H9 (cell line): ENCODE results near the gene SPRY2. TPM values are rescaled to one million over a fixed set of nuclear protein-coding genes. Genes with fewer than 3 reads are reported as not detected.

Source experiments
- DNase-seq: peaks from one replicate; pipeline ENCODE4 v3.0.0-alpha.2; 2017
- H2AFZ ChIP-seq: one replicate; pipeline ENCODE4 v1.6.1; 2013; ENCODE audit warnings: mild to moderate bottlenecking, low read length, control low read depth, moderate library complexity
- H2AK5ac ChIP-seq: 2 replicates; pipeline ENCODE4 v1.6.1; 2013; ENCODE audit warnings: low read length, control low read depth, mixed read lengths; ENCODE audit not compliant: insufficient read length
- H2BK120ac ChIP-seq: one replicate; pipeline ENCODE4 v1.6.1; 2013; ENCODE audit warnings: low read depth, mild to moderate bottlenecking, low read length, control low read depth, inconsistent platforms; ENCODE audit not compliant: poor library complexity, severe bottlenecking
- H2BK12ac ChIP-seq: 2 replicates; pipeline ENCODE4 v1.6.1; 2013; ENCODE audit warnings: low read length, control low read depth, mixed read lengths, low read depth; ENCODE audit not compliant: insufficient read length
- H2BK15ac ChIP-seq: 2 replicates; pipeline ENCODE4 v1.6.1; 2013; ENCODE audit warnings: low read depth, low read length, control low read depth
- H2BK20ac ChIP-seq: one replicate; pipeline ENCODE4 v1.6.1; 2013; ENCODE audit warnings: low read depth, mild to moderate bottlenecking, low read length, control low read depth, inconsistent platforms; ENCODE audit not compliant: poor library complexity, severe bottlenecking
- H2BK5ac ChIP-seq: 2 replicates; pipeline ENCODE4 v1.6.1; 2013; ENCODE audit warnings: low read length, control low read depth, mixed read lengths; ENCODE audit not compliant: insufficient read length
- H3K14ac ChIP-seq: 2 replicates; pipeline ENCODE4 v1.6.1; 2013; ENCODE audit warnings: low read length, control low read depth; ENCODE audit not compliant: insufficient read depth
- H3K18ac ChIP-seq: 2 replicates; pipeline ENCODE4 v1.6.1; 2013; ENCODE audit warnings: low read depth, mild to moderate bottlenecking, mixed read lengths, low read length, control low read depth; ENCODE audit not compliant: insufficient read length
- H3K23ac ChIP-seq: 2 replicates; pipeline ENCODE4 v1.6.1; 2013; ENCODE audit warnings: low read length, control low read depth, mixed read lengths, low read depth; ENCODE audit not compliant: insufficient read length
- H3K23me2 ChIP-seq: 2 replicates; pipeline ENCODE4 v1.6.1; 2013; ENCODE audit warnings: low read depth, mild to moderate bottlenecking, mixed read lengths, low read length, control low read depth; ENCODE audit not compliant: insufficient read length, poor library complexity, severe bottlenecking
- H3K27ac ChIP-seq: 2 replicates; pipeline ENCODE4 v1.5.1; 2013; ENCODE audit warnings: low read length, control low read depth, mixed read lengths, low read depth; ENCODE audit not compliant: insufficient read length
- H3K27me3 ChIP-seq: 2 replicates; pipeline ENCODE4 v1.6.1; 2013; ENCODE audit warnings: low read length, control low read depth, inconsistent platforms; ENCODE audit not compliant: insufficient read depth
- H3K4ac ChIP-seq: 2 replicates; pipeline ENCODE4 v1.6.1; 2013; ENCODE audit warnings: low read depth, mild to moderate bottlenecking, control low read depth, inconsistent platforms, low read length, moderate library complexity
- H3K4me1 ChIP-seq: 2 replicates; pipeline ENCODE4 v1.6.1; 2013; ENCODE audit warnings: low read length, control low read depth, inconsistent platforms; ENCODE audit not compliant: insufficient read depth
- H3K4me2 ChIP-seq: 2 replicates; pipeline ENCODE4 v1.6.1; 2013; ENCODE audit warnings: low read length, control low read depth, mixed read lengths; ENCODE audit not compliant: insufficient read length, insufficient read depth
- H3K56ac ChIP-seq: 2 replicates; pipeline ENCODE4 v1.6.1; 2013; ENCODE audit warnings: low read depth, mild to moderate bottlenecking, mixed read lengths, low read length, control low read depth; ENCODE audit not compliant: insufficient read length
- H3K79me1 ChIP-seq: 2 replicates; pipeline ENCODE4 v1.6.1; 2013; ENCODE audit warnings: low read depth, mild to moderate bottlenecking, moderate library complexity, low read length, control low read depth, inconsistent platforms; ENCODE audit not compliant: insufficient read depth, poor library complexity, severe bottlenecking
- H3K79me2 ChIP-seq: 2 replicates; pipeline ENCODE4 v1.6.1; 2013; ENCODE audit warnings: low read length, control low read depth, inconsistent platforms; ENCODE audit not compliant: insufficient read depth
- H3K9ac ChIP-seq: 2 replicates; pipeline ENCODE4 v1.6.1; 2013; ENCODE audit warnings: low read length, control low read depth, mixed read lengths; ENCODE audit not compliant: insufficient read length; ENCODE audit errors: extremely low read depth
- H3K9me3 ChIP-seq: one replicate; pipeline ENCODE4 v1.6.1; 2013; ENCODE audit warnings: low read depth, low read length, inconsistent platforms; ENCODE audit not compliant: control insufficient read depth
- H3T11ph ChIP-seq: one replicate; pipeline ENCODE4 v1.6.1; 2013; ENCODE audit warnings: mild to moderate bottlenecking, low read length, control low read depth, inconsistent platforms
- H4K20me1 ChIP-seq: one replicate; pipeline ENCODE4 v1.6.1; 2013; ENCODE audit not compliant: control insufficient read depth, insufficient read length, insufficient read depth
- H4K5ac ChIP-seq: 2 replicates; pipeline ENCODE4 v1.6.1; 2013; ENCODE audit warnings: low read depth, mild to moderate bottlenecking, mixed read lengths, low read length, control low read depth; ENCODE audit not compliant: insufficient read length
- H4K8ac ChIP-seq: replicated peaks from 2 replicates; pipeline ENCODE4 v1.6.1; 2013; ENCODE audit warnings: low read length, control low read depth, mixed read lengths, low read depth; ENCODE audit not compliant: insufficient read length
- H4K91ac ChIP-seq: 2 replicates; pipeline ENCODE4 v1.6.1; 2013; ENCODE audit warnings: low read depth, mild to moderate bottlenecking, moderate library complexity, mixed read lengths, low read length, control low read depth; ENCODE audit not compliant: insufficient read length
- H3K27ac Mint-ChIP-seq, 3 experiments: 2 replicates in 2 of 3; 3 replicates in 1 of 3; pipeline ENCODE4 v1.8.0; 2020 to 2021; ENCODE audit warnings: mixed read lengths in 3 of 3, mild to moderate bottlenecking in 1 of 3, moderate library complexity in 1 of 3
- H3K27me3 Mint-ChIP-seq: 2 replicates; pipeline ENCODE4 v1.8.0; 2021; ENCODE audit warnings: low read depth, mild to moderate bottlenecking, moderate library complexity, mixed read lengths
- H3K36me3 Mint-ChIP-seq, 3 experiments: 2 replicates in 2 of 3; 3 replicates in 1 of 3; pipeline ENCODE4 v1.8.0; 2020 to 2021; ENCODE audit warnings: low read depth in 3 of 3, mixed read lengths in 3 of 3; ENCODE audit not compliant: insufficient read depth in 1 of 3
- H3K4me1 Mint-ChIP-seq, 2 experiments: 2 replicates each; pipeline ENCODE4 v1.8.0; 2020; ENCODE audit warnings: mixed read lengths in 2 of 2
- H3K4me3 Mint-ChIP-seq, 2 experiments: 2 replicates in 1 of 2; 3 replicates in 1 of 2; pipeline ENCODE4 v1.8.0; 2020 to 2021; ENCODE audit warnings: mild to moderate bottlenecking in 2 of 2, mixed read lengths in 2 of 2, moderate library complexity in 1 of 2
- H3K9me3 Mint-ChIP-seq, 2 experiments: 2 replicates in 1 of 2; 3 replicates in 1 of 2; pipeline ENCODE4 v1.8.0; 2020; ENCODE audit warnings: mild to moderate bottlenecking in 2 of 2, mixed read lengths in 2 of 2, moderate library complexity in 1 of 2
- CTCF ChIP-seq: fragments of 200-600 bp; sonication (generic); conservative IDR thresholded peaks from 3 replicates; pipeline ENCODE4 v1.8.0; 2021; ENCODE audit warnings: antibody characterized with exemption, mild to moderate bottlenecking
- WGBS: extraction: QIAGEN DNeasy Blood & Tissue Kit; methylation state at CpG from one replicate; pipeline ENCODE4 v1.1.7; 2013; ENCODE audit warnings: missing lambda C conversion rate, low lambda C conversion rate, mixed read lengths; ENCODE audit not compliant: insufficient read length; ENCODE audit errors: extremely low coverage; 5-methylcytosine and 5-hydroxymethylcytosine counted together
- total RNA-seq: library from RNA; stranded (reverse); gene quantifications from 2 replicates; pipeline ENCODE4 v1.2.1, GENCODE V29; 2021

Gene SPRY2
- total RNA-seq, 1 experiment from 2014 or later, result 56.4 TPM

- H4K91ac ChIP-seq, result no peak overlapping the region
- H3K4me1 ChIP-seq, result peaks cover 6% of the 10 kb centered on the region; the same call in 1 of the 2 replicates
- DNase-seq, result no peak
- H2BK5ac ChIP-seq, result no peak overlapping the region
- H2BK15ac ChIP-seq, result no peak overlapping the region
- peak overlapping the region; percentile 98 to 100 (median 98); a peak in 6 of 7 replicates for H3K27ac Mint-ChIP-seq
- H3K14ac ChIP-seq, result peak overlapping the region; percentile 92; the same call in 1 of the 2 replicates
- H3K18ac ChIP-seq, result peak overlapping the region; percentile 79
- no peak overlapping the region for H4K8ac ChIP-seq
- H3K27me3 Mint-ChIP-seq, result peaks cover 8% of the 10 kb centered on the region
- peak overlapping the region; percentile 53 for H3K27ac ChIP-seq
- peaks cover 21% of the 10 kb centered on the region for H3K23me2 ChIP-seq
- no CpG with 5 or more reads among the region's 59 CpGs for WGBS
- no peaks in the 10 kb centered on the region for H3K27me3 ChIP-seq
- H3K79me1 ChIP-seq, result no peaks in the 10 kb centered on the region
- H3K4me1 Mint-ChIP-seq, result peaks cover 17 to 43% of the 10 kb centered on the region in 2 experiments
- H4K20me1 ChIP-seq, result peaks cover 2% of the 10 kb centered on the region
- H3K4ac ChIP-seq, result no peak overlapping the region; the same call in 1 of the 2 replicates
- no peak overlapping the region for H3T11ph ChIP-seq
- no peak overlapping the region for H2BK12ac ChIP-seq
- H3K4me3 Mint-ChIP-seq, result no peak overlapping the region
- no peak overlapping the region for H4K5ac ChIP-seq
- no peak overlapping the region for H2BK20ac ChIP-seq
- peaks cover 45% of the 10 kb centered on the region for H3K79me2 ChIP-seq
- no peak overlapping the region for H3K56ac ChIP-seq
- no peak for TF ChIP-seq CTCF
- H3K23ac ChIP-seq, result no peak overlapping the region
- peak overlapping the region; percentile 98 for H3K9ac ChIP-seq
- H3K36me3 Mint-ChIP-seq, result peaks cover 14 to 30% (median 24%) of the 10 kb centered on the region in 3 experiments
- H3K4me2 ChIP-seq, result peak overlapping the region; percentile 76
- peak overlapping the region; percentile 70 for H2BK120ac ChIP-seq
- H2AK5ac ChIP-seq, result no peak overlapping the region
- H3K9me3 ChIP-seq, result no peaks in the 10 kb centered on the region
- no peak overlapping the region for H2AFZ ChIP-seq
- peaks cover 0 to 3% of the 10 kb centered on the region in 2 experiments; a peak in 2 of 5 replicates for H3K9me3 Mint-ChIP-seq
Measured at GRCh38 chr13:80339912-80340650, 845 bp downstream of the SPRY2 start.
